HepG2 (cell line): Measurements from ENCODE around the gene GFPT2. TPM values are rescaled to one million over a fixed set of nuclear protein-coding genes. Genes with fewer than 3 reads are reported as not detected.

ENCODE experiments used
- ATAC-seq: fragments of 200-7000 bp; cut with Tn5 transposase; 3 replicates; pipeline ENCODE4 v1.9.1; 2020; ENCODE audit warnings: mild to moderate bottlenecking, moderate library complexity
- BruUV-seq: library from RNA; stranded (reverse); fragments of 400-500 nt; replicated peaks from 2 replicates; lab custom pipeline; 2021; lab: Mats Ljungman, UMichigan
- CTCF ChIA-PET: fragments of 300-600 bp; formaldehyde crosslinking; extraction: SDS; loops from one replicate; lab custom pipeline; 2021; ENCODE audit warnings: low total read pairs, inconsistent platforms, low intra/inter-chr PET ratio; lab: Yijun Ruan, JAX
- POLR2A ChIA-PET: fragments of 350-600 bp; sonication (Branson Sonifier 250); formaldehyde crosslinking; loops from one replicate; lab custom pipeline; 2020; ENCODE audit warnings: antibody characterized with exemption, inconsistent platforms; lab: Yijun Ruan, JAX
- DNase-seq: peaks from one replicate; pipeline ENCODE4 v3.0.0-alpha.2; 2015; ENCODE audit warnings: low spot score
- FAIRE-seq: peaks from 3 replicates; lab custom pipeline; 2011; peaks lifted over from hg19 to GRCh38; lab: Jason Lieb, UNC
- H2AFZ ChIP-seq: one replicate; pipeline ENCODE4 v1.6.1; 2011; ENCODE audit warnings: low read length, inconsistent platforms
- H3K27ac ChIP-seq: fragments of 300-600 bp; 3 replicates; pipeline ENCODE4 v1.8.0; 2011; ENCODE audit warnings: mixed run types, mild to moderate bottlenecking, mixed read lengths, low read length, inconsistent platforms; ENCODE audit not compliant: insufficient read depth; ENCODE audit errors: extremely low read length
- H3K27me3 ChIP-seq, 2 experiments: fragments of 200-600 bp in 1 of 2; 2 replicates in 1 of 2; 3 replicates in 1 of 2; pipeline versions ENCODE4 v1.6.0 to v1.8.0; 2011; ENCODE audit warnings: low read length in 2 of 2, mild to moderate bottlenecking in 2 of 2, moderate library complexity in 2 of 2, inconsistent platforms in 1 of 2; ENCODE audit not compliant: insufficient read depth in 2 of 2, control insufficient read depth in 1 of 2
- H3K36me3 ChIP-seq, 2 experiments: fragments of 200-600 bp in 1 of 2; replicated peaks in 1 of 2; 2 replicates in 1 of 2; 3 replicates in 1 of 2; pipeline versions ENCODE4 v1.5.1 to v1.8.0; 2011; ENCODE audit warnings: low read length in 2 of 2, inconsistent platforms in 1 of 2; ENCODE audit not compliant: insufficient read depth in 2 of 2, control insufficient read depth in 1 of 2
- H3K4me1 ChIP-seq: 2 replicates; pipeline ENCODE4 v1.5.1; 2012; ENCODE audit warnings: low read length, inconsistent platforms; ENCODE audit not compliant: insufficient read depth
- H3K4me2 ChIP-seq: 2 replicates; pipeline ENCODE4 v1.6.0; 2011; ENCODE audit warnings: low read depth, low read length, inconsistent platforms
- H3K4me3 ChIP-seq, 3 experiments: fragments of 200-600 bp in 1 of 3; sonication (generic), shearing (Covaris generic) in 1 of 3; replicated peaks in 1 of 3; 2 replicates each; pipeline ENCODE4 v1.5.1; 2011 to 2016; ENCODE audit warnings: low read length in 3 of 3, inconsistent platforms in 2 of 3, low read depth in 2 of 3, mild to moderate bottlenecking in 2 of 3, control low read depth in 1 of 3, mixed read lengths in 1 of 3; ENCODE audit not compliant: insufficient read depth in 1 of 3
- H3K79me2 ChIP-seq: one replicate; pipeline ENCODE4 v1.6.1; 2011; ENCODE audit warnings: low read length, inconsistent platforms; ENCODE audit not compliant: insufficient read depth
- H3K9ac ChIP-seq: 2 replicates; pipeline ENCODE4 v1.6.0; 2011; ENCODE audit warnings: mild to moderate bottlenecking, low read depth, low read length, inconsistent platforms; ENCODE audit not compliant: insufficient read depth
- H3K9me3 ChIP-seq: 2 replicates; pipeline ENCODE4 v1.5.1; 2012; ENCODE audit warnings: mild to moderate bottlenecking, low read length
- H4K20me1 ChIP-seq: 2 replicates; pipeline ENCODE4 v1.6.0; 2011; ENCODE audit warnings: inconsistent platforms, mild to moderate bottlenecking, low read length, moderate library complexity; ENCODE audit not compliant: insufficient read depth
- EZH2 ChIP-seq: conservative IDR thresholded peaks from 2 replicates; pipeline ENCODE4 v1.6.1; 2012; ENCODE audit warnings: mild to moderate bottlenecking, low read depth, low read length, moderate library complexity
- HNRNPLL ChIP-seq: fragments of 200-400 bp; formaldehyde crosslinking; IDR thresholded peaks from 2 replicates; pipeline ENCODE4 v1.6.1; 2017; ENCODE audit warnings: mild to moderate bottlenecking, low read depth, low read length; ENCODE audit not compliant: poor library complexity, severe bottlenecking
- MTF2 ChIP-seq: sonication (generic); formaldehyde crosslinking; IDR thresholded peaks from 2 replicates; pipeline ENCODE4 v1.5.0; 2020; ENCODE audit warnings: missing genetic modification reagents, borderline replicate concordance
- TP53 ChIP-seq: sonication (generic); formaldehyde crosslinking; conservative IDR thresholded peaks from 2 replicates; pipeline ENCODE4 v1.4.0; 2020; ENCODE audit warnings: missing genetic modification reagents
- ZNF589 ChIP-seq: sonication (generic); formaldehyde crosslinking; conservative IDR thresholded peaks from 2 replicates; pipeline ENCODE4 v1.8.0; 2022; ENCODE audit warnings: mild to moderate bottlenecking, moderate library complexity, missing genetic modification reagents
- ZNF777 ChIP-seq: sonication (generic); formaldehyde crosslinking; IDR thresholded peaks from 2 replicates; pipeline ENCODE4 v1.4.0; 2020; ENCODE audit warnings: missing genetic modification reagents
- WGBS: methylation state at CpG from one replicate; pipeline ENCODE4 v1.1.6; 2017; ENCODE audit warnings: low lambda C conversion rate; 5-methylcytosine and 5-hydroxymethylcytosine counted together
- in situ Hi-C: cut with HindIII; loops from 2 replicates; pipeline ENCODE4 v1.10.0; 2017; ENCODE audit warnings: low pct_unique_long_range_greater_than_20kb; ENCODE audit not compliant: extremely low pct_ligation_motif_present
- intact Hi-C: fragments of 100-400 bp; cut with micrococcal nuclease; formaldehyde crosslinking; loops from one replicate; pipeline ENCODE4 v1.10.0; 2022; ENCODE audit not compliant: unreplicated experiment
- polyA plus RNA-seq, 8 experiments: library from polyadenylated mRNA; depleted of rRNA in 3 of 8; stranded (reverse) in 7 of 8; unstranded in 1 of 8; fragments of >200 nt; fragmentation: Illumina TruSeq in 4 of 8; extraction: Trizol in 4 of 8; gene quantifications; 2 replicates each; pipeline versions ENCODE4 v1.2.1 to v1.2.3, GENCODE V29; 2011 to 2016; ENCODE audit warnings: low read depth in 4 of 8, missing spikeins in 1 of 8, mixed read lengths in 1 of 8; ENCODE audit not compliant: insufficient read depth in 1 of 8
- total RNA-seq, 5 experiments: library from RNA; depleted of rRNA; stranded (reverse); fragments of >200 nt; fragmentation: Illumina TruSeq; extraction: Trizol; gene quantifications; 2 replicates each; pipeline ENCODE4 v1.2.3, GENCODE V29; 2016; ENCODE audit warnings: low read depth in 1 of 5
- TF ChIP-seq, protein P1 (sequence below): sonication (generic); formaldehyde crosslinking; IDR thresholded peaks from 2 replicates; pipeline ENCODE4 v1.4.0; 2020; ENCODE audit warnings: missing genetic modification reagents, mild to moderate bottlenecking, borderline replicate concordance

Gene GFPT2
- total and polyA plus RNA-seq, 2 of the 13 experiments (the other 11 are each of a cell fraction or from before 2014, with no cell fraction given): 0.18 TPM

DNA sequence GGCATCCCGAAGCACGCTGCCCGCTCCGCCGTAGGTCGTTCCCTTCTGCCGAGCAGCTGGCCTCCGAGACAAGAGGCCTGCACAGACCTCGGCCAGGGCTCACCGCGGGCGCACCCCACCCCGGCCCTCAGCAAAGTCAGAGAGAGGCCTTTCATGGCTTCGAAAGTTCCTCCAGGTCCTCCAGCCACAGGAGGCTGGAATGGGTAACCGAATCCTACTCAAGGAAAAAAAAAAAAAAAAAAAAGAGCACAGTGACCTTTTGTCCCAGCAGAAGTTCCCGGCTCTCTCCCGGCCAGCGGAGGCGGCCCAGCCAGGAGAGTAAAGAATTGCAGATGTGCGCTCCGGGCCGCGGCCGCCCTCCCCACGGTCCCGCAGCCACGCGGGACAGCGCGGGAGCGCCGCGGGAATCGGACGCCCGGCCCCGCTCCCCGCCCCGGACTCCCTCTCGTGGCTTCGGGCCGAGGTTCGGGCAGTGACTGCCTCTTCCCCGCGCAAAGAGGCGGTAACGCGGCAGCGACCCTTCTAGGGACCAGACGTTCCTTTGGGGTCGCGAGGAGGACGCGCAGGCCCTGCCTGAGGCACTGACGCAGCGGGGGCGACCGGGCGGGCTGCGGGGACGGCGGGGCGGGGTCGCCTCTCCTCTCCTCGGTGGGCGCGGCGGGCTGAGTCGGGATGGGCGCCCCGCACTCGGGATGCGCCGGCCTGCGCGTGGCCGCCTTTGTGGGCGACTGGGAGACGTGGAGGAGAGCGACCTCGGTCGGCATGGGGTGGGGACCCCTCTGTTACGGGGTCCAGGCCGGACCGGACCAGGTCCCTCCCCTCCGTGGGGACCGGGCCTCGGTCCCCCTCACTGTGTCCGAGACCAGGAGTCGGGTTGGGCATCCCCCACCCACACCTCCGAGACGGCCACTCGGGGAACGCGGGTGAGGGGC, 754 bp downstream of the GFPT2 start:
- Histone ChIP-seq H2AFZ (no peak overlapping the region), H3K4me2 (peak overlapping the region; percentile 62), H3K36me3 (no peaks in the 10 kb centered on the region), H3K9me3 (no peaks in the 10 kb centered on the region), H3K27ac (no peak overlapping the region), H4K20me1 (no peaks in the 10 kb centered on the region), H3K4me3 (peak overlapping the region; percentile 5 to 71 (median 37); a peak in 3 of 6 replicates), H3K27me3 (peaks cover 29 to 87% of the 10 kb centered on the region in 2 experiments), H3K9ac (no peak overlapping the region), H3K4me1 (no peaks in the 10 kb centered on the region), H3K79me2 (no peaks in the 10 kb centered on the region)
- ChIA-PET POLR2A (no interaction called here), CTCF (no interaction called here)
- peak; percentile 56 for TF ChIP-seq HNRNPLL
- no peak for TF ChIP-seq TP53 (CRISPR knock-in tag)
- TF ChIP-seq MTF2 (CRISPR knock-in tag): 0 out of 2 replicates have a peak, but pooled peaks have one; percentile 33
- TF ChIP-seq EZH2: peak; percentile 82; the same call in 1 of the 2 replicates
- TF ChIP-seq ZNF589 (CRISPR knock-in tag): no peak
- TF ChIP-seq ZNF777 (CRISPR knock-in tag): 0 out of 2 replicates have a peak, but pooled peaks have one; percentile 10
- TF ChIP-seq, protein P1, sequence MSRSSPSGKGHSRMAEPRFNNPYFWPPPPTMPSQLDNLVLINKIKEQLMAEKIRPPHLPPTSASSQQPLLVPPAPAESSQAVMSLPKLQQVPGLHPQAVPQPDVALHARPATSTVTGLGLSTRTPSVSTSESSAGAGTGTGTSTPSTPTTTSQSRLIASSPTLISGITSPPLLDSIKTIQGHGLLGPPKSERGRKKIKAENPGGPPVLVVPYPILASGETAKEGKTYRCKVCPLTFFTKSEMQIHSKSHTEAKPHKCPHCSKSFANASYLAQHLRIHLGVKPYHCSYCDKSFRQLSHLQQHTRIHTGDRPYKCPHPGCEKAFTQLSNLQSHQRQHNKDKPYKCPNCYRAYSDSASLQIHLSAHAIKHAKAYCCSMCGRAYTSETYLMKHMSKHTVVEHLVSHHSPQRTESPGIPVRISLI (CRISPR knock-in tag): peak; percentile 70; the same call in 1 of the 2 replicates
- ATAC-seq: peak; percentile 23
- no peak for DNase-seq
- no TSS peak for BruUV-seq
- 21% methylated on average over 23 of the region's 95 CpGs for WGBS
- in situ Hi-C loops (no loop called here), intact Hi-C loops (no loop called here)
- FAIRE-seq: no peak
